GM19452 (cell line): ENCODE results near the gene CMIP.
"Not testable (repeated sequence)": the region's sequence is repeated elsewhere in the genome, so short reads cannot be mapped to it uniquely, and the experiment has no call there.

Experiments
- ATAC-seq: cut with Tn5 transposase; IDR thresholded peaks from one replicate; pipeline ENCODE4 v1.9.1; 2021; ENCODE audit not compliant: unreplicated experiment

The CMIP gene

GRCh38 chr16:81730090-81731051 lies 285.8 kb downstream of the CMIP start:
- peak; percentile 80 for ATAC-seq

GRCh38 chr16:81731649-81732048 lies 287.0 kb downstream of the CMIP start:
- no peak for ATAC-seq

DNA sequence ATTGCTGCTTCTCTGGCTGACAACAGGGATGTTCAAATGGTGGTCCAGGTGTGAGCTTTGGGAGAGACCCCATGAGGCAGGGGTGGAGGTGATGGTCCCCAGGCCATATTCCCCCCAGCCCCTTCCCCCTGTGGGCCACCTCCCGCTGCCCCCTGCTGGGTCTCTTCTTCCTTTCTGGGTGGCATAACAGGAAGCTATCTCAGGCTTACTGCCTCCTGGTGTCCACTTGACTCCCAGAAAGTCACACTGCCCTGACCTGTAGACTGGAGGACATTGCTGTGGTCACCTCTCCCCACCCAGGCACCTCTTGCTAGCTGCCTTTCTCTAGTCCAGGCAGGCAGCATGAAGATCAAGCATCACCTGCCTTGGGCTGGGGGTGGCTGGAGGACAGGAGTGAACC lies 288.1 kb downstream of the CMIP start:
- no peak for ATAC-seq

DNA sequence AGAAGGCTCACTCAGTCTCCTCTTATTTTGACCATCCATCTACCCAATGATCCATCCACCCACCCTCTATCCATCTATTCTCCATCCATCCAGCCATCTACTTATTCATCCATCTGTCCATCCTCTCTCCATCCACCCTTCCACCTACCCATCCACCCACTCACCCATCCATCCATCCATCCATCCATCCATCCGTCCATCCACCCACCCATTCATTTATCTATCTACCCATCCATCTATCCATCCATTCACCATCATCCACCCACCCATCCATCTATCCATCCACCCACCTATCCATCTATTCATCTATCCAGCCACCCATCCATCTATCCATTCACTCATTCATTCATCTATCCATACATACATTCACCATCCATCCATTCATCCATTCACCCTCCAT lies 288.7 kb downstream of the CMIP start:
- no peak for ATAC-seq

GRCh38 chr16:81734632-81735434 lies 290.2 kb downstream of the CMIP start:
- no peak for ATAC-seq

- peak; percentile 53 for ATAC-seq
Measured at GRCh38 chr16:81737885-81738536, 293.4 kb downstream of the CMIP start.

- no peak for ATAC-seq
Measured at GRCh38 chr16:81738783-81739496, 294.3 kb downstream of the CMIP start.

DNA sequence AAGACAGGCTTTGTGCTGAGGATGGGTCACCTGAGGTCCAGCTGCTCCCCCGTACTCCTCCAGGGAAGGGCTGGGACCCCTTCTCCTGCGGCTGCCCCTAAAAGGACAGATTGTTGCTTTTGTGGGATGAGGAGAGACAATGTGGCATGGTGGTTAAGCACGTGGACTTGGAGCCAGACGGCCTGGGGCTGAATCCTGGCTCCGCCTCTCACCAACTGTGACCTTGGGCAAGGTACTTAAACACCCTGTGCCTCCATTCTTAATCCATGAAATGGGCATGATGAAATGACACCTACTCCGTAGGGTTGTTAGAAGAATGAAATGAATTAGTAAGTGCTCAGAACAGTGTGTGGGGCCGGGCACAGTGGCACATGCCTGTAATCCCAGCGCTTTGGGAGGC lies 294.9 kb downstream of the CMIP start:
- no peak for ATAC-seq

GRCh38 chr16:81740169-81740568 lies 295.6 kb downstream of the CMIP start:
- ATAC-seq: peak; percentile 72

- ATAC-seq: not testable (repeated sequence)
Measured at GRCh38 chr16:81741430-81741770, 296.8 kb downstream of the CMIP start.

- no peak for ATAC-seq
Measured at GRCh38 chr16:81744385-81744784, 299.8 kb downstream of the CMIP start.

- no peak for ATAC-seq
Measured at GRCh38 chr16:81744911-81745310, 300.3 kb downstream of the CMIP start.

DNA sequence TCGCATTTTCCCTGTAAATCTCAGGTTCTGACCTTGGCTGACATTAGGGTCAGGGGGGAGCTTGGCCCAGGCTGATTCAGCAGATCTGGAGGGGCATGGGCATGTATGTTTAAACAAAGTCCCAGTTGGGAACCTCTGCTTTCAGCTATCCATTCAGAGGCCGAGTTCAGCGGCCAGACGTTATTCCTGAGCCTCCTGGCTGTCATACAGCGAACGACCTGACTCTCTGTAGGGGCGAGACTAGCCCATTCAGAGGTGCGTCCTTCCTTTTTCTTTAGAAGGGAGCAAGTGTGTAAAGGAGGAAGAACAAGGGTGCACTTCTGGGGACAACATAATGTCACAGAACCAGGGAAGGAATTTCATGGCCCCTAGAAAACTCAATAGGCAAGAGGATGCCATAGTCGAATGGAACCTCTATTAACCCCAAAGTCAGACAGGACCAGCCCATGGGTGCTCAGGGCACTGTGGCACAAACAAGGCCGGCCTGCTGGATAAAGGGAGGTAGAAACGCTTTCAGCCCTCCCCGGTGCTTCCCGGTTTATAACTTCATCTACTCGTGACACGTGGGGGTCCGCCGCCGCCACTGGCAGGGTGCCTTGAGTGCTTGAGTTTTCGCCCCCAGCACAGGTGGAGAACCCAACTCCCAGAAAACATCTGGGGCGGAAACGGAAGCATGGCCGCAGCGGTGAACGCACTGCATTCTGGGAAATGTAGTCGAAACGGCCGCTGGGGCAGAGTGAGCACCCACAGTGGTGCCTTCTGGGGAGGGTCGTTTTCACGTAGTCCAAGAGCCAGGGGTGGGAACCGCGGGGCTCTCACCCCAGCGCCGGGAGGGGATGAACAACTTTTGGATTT lies 301.3 kb downstream of the CMIP start:
- peak; percentile 57 for ATAC-seq

- ATAC-seq: no peak
Measured at GRCh38 chr16:81746566-81746965, 302.0 kb downstream of the CMIP start.

DNA sequence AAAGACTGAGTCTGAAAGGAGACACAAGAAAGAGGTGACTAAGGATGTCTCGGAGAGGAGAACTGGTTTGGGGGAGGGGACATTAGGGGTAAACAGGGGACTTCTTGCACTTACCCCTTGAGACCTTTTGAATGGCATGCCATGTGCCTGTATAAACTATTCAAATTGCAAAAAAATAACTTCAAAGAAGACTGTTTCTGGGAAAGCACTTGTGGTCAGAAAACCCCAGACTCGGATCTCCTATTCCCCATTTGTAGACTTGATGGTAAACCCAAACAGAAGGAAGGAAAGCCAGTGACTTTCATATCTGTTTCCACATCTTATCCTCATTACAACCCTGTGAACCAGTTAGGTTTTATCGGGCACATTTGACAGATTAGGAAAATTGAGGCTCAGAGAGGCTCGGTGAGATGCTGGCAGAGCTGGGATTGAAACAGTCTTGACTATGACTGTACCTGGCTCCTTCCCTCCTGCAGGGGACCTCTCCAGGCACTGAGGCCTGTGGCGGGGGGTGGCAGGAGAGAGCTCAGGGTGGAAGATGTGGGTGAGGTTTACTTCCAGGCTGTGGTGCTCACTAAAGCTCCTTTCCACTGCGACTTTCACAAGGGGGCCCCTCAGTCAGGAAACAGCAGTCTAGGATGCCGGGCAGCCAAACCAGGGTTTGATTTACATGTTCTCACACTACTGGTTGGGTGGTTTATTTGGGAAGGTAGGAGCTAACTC lies 304.0 kb downstream of the CMIP start:
- ATAC-seq: no peak

- peak; percentile 90 for ATAC-seq
Measured at GRCh38 chr16:81752225-81752875, 307.7 kb downstream of the CMIP start.

DNA sequence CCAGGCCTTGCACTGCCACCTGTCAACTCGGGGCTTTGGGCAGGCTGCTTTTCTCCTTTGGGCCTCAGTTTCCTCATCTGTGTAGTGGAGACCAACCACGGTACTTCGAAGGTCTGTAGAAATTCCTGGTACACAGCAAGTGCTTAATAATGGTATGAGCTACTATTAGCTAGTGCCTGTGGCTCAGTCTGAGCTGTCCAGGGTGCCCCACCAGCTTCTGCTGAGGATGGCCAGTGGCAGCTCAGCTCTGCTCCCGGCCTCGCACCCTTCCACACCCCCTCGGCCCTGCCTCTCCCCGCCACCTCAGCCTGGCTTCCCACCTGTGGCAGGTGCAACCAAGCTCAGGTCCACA lies 308.2 kb downstream of the CMIP start:
- no peak for ATAC-seq

DNA sequence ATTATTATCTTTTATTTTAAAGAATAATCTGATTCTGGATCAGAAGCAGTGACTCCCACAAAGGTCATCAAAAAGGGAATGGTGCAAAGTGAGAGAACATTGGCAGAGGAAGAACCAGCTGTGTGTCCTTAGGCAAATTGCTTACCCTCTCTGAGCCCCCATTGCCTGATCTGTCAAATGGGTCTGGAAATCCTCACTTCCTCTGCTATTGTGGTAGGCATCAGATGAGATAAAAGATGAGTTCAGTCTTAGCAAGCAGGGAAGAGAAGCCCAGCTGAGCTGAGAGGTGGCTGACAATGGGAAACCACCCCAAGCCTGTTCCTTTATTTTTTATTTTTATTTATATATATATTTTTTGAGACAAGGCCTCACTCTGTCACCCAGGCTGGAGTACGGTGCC lies 310.2 kb downstream of the CMIP start:
- ATAC-seq: no peak
